Omental fat pad (tissue), 4 donors: ENCODE measurements around the gene TKT. TPM values are rescaled to one million over a fixed set of nuclear protein-coding genes. Genes with fewer than 3 reads are reported as not detected.
A peak's percentile ranks its signal among the peaks of the same experiment; 100 is the strongest.

Experiments used
- ATAC-seq: fragments of 150-250 bp; one replicate; pipeline ENCODE4 v1.9.1; 2016; ENCODE audit warnings: mild to moderate bottlenecking, moderate library complexity; ENCODE audit not compliant: low FRiP score
- DNase-seq: peaks from one replicate; pipeline ENCODE4 v3.0.0-alpha.2; 2019; ENCODE audit warnings: low spot score
- total RNA-seq, 4 donors: library from RNA; depleted of rRNA; stranded (reverse); fragments of >200 nt; gene quantifications; one replicate each; pipeline ENCODE4 v1.1.0, GENCODE V29; 2016
- TF ChIP-seq, protein P1 (sequence below), 3 donors: fragments of 450-650 bp; IDR thresholded peaks; one replicate each; pipeline ENCODE4 v1.5.1; 2016 to 2017; ENCODE audit warnings: antibody characterized with exemption in 3 of 3, mild to moderate bottlenecking in 3 of 3, moderate library complexity in 2 of 3

TKT gene
- total RNA-seq, 4 donors from 2014 or later = 187 to 325 (median 254) TPM

DNA sequence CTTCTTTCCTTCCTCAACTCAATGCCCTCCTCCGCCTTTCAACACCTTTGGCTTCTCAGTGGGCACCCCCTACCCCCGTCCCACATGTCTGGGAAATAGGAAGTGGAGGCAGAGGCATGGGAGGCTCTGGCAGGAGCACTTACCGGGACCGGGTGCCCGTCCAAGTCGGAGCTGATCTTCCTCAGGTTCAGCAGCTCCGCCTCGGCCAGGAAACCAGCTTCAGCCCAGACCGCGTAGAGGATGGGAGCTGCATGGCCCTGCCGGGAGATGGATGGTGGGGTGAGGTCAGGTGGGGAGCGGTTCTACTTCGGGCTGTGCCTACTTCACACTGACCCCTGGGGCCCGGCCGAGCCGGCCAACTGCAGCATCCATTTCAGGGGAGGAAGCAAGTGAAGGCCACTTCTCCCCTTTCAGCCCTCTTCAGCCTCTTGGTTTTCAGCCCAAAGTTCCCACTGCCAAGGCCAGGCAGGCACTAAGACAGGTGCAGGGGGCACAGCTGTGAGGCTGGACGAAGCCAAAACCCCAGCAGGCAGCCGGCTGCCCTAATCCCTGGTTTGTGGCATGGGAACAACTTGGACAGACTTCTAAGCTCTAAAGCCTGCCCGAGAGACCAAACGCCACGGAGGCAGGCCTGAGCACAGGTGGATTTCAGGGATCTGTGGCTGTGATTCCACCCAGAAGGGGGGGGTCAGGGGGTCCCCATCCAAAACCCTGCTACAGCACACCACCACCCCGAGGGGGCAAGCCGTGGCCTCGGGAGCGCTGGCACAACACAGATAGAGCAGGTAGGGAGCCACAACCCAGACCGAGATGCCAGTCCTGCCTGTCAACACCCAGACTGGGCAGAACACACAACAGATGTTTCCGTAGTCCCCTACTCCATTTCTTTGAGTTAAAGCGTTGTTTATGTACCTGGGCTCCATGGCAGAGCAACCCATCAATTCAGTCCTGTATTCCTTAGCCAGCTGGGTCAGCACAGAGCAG, 14.5 kb downstream of the TKT start:
- DNase-seq (no peak), ATAC-seq (no peak)
- TF ChIP-seq, protein P1, sequence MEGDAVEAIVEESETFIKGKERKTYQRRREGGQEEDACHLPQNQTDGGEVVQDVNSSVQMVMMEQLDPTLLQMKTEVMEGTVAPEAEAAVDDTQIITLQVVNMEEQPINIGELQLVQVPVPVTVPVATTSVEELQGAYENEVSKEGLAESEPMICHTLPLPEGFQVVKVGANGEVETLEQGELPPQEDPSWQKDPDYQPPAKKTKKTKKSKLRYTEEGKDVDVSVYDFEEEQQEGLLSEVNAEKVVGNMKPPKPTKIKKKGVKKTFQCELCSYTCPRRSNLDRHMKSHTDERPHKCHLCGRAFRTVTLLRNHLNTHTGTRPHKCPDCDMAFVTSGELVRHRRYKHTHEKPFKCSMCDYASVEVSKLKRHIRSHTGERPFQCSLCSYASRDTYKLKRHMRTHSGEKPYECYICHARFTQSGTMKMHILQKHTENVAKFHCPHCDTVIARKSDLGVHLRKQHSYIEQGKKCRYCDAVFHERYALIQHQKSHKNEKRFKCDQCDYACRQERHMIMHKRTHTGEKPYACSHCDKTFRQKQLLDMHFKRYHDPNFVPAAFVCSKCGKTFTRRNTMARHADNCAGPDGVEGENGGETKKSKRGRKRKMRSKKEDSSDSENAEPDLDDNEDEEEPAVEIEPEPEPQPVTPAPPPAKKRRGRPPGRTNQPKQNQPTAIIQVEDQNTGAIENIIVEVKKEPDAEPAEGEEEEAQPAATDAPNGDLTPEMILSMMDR (IDR thresholded peaks at IDR 0.05) = no peak

DNA sequence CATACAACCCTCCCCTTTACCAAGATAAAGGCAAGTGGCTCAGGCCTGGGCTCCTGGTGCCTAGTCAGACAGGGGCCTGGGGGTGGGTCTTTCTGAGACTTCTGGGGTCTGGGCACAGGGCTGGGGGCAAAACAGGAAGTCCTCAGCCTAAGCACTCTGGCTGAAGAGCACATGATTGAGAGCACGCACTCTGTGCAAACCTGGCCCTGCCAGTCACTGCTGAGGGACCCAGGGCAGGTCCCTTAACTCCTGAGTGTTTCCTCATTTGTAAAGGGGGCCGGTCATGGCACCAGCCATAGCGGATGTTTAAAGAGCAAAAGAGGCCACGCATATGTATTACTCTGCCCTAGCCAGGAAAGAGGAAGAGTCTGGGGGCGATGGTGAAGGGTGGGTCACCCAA, 16.0 kb downstream of the TKT start:
- TF ChIP-seq, protein P1 (IDR thresholded peaks at IDR 0.05) = no peak
- DNase-seq = no peak
- ATAC-seq = no peak

DNA sequence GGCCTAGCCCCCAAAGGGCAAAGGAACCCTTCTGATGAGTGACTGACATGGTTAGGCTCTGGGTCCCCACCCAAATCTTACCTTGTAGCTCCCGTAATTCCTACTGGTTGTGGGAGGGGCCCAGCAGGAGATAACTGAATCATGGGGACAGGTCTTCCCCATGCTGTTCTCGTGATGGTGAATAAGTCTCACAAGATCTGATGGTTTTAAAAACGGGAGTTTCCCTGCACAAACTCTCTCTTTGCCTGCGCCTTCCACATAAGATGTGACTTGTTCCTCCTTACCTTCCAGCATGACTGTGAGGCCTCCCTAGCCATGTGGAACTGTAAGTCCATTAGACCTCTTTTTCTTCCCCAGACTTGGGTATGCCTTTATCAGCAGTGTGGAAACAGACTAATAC, 16.9 kb downstream of the TKT start:
- DNase-seq (no peak), ATAC-seq (no peak)
- TF ChIP-seq, protein P1 (IDR thresholded peaks at IDR 0.05) = no peak

DNA sequence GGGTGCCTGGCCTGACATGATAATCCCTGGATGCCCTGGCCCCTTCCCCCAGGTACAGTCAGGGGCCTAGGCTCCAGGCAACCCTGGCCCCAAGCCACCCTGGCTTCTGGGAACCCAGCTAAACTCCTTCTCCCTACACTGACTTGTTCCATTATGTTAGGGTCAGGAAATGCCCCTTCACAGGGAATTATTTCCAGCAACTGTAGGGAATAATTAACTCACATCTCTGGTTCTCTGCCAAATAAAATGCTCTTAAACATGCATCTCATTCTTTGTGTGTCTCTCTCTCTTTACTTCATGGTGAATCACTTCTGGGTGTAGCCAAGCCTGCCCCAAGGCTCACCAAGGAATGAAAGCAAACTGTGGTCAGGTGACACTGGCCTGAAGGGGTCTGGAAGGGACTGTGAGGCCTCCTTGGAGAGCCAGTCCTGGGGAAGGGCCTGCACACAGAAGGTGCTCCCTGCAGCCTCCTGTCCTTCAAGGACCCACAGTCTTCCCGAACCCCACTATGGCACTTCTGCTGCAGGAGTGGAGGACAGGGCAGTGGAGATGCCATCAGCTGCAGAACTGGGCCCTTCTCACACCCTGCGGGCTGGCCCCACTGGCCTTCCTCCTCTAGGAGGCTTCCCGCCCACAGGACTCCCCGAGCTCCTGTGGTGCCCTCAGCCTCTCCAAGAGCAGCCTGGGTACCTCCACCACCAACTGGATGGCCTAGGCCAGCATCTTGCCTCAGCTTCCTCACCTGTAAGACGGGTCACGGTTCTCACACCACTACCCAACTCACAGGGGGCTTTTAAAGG, 17.6 kb downstream of the TKT start:
- DNase-seq (no peak), ATAC-seq (peak; percentile 46)
- TF ChIP-seq, protein P1 (IDR thresholded peaks at IDR 0.05) = no peak

DNA sequence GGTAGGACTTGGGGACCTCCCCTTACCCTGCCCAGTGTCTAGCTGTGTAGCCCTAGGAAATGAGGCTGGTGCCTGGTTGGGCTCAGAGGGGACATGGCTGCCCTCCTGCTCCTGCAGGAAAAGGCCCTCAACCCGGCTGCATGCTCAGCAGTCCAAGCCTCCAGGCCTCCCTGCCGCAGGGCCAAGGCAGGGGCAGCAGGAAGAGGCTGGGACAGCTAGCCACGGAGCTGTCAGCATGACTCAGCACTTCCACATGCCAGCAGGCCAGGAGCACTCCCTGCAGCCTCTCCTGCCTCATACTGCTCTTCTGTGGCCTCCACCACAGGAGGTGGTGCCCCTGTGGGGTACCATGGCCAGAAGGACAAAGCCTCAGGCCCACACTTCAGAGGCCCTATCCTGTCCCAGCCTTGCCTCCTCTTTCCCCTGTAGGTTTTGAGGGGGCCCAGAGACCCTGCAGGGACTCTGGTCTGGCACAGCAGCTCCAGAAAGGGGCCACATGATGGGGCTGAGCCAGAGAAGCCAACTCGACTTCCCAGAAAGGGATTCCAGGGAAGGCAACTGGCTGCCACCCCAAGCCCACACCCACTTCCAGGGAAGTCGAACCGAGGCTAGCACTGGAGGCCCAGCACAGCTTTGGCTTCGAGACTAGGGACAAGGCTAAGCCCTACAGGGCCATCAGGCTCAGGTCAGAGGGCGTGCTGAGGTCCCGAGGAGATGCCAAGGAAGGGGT, 19.5 kb downstream of the TKT start:
- TF ChIP-seq, protein P1 (IDR thresholded peaks at IDR 0.05) = no peak
- DNase-seq = no peak
- peak; percentile 58 for ATAC-seq

DNA sequence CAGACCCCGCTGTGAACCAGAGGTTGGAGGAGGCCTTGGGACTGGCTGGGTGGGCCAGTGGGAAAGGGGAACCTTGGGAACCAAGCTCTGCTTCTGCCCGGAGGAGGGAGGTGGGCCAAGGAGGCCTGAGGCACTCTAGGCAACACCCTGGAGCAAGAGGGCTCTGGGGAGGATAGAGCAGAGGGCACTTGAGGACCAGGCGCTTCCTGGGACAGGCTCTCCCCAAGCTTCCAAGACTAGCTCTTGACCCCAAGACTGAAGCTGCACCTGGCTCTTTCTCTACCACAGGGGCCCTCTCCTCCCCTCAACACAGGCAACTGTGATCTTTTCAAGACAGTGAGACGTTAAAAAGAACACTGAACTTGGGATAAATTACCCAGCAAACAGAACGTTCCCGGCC, 20.3 kb downstream of the TKT start:
- TF ChIP-seq, protein P1 (IDR thresholded peaks at IDR 0.05) = no peak
- DNase-seq (no peak), ATAC-seq (no peak)
